Measurements from ENCODE around the gene CLDN20.

DNA sequence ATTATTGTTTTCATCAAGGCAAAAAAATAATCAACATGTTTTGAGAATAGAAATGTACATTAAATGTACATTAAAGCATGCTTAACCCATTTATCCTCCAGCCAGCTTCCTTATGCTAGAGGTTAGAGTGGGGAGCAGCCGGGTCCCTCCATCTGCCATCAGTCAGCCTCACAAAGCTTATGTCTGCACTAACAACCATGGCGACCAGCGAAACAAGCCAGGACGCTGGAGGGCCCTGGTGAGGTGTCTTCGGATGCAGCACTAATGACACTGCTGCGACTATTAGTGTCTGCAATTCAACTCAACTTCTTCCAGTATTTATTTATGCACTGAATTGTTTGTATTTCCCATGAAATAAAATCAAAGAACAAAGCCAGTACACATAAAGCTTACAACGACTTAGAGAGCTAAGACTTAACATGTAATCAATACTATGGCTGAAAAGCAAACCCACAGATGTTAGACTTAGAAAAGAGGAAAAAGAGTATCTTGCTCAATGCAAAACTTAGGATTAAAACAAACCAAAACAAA lies 6.8 kb downstream of the CLDN20 start:
- TF ChIP-seq POLR2A (IDR thresholded peaks at IDR 0.05; ENCODE audit: low read depth, low read length) (no peak), POLR2AphosphoS5 (IDR thresholded peaks at IDR 0.05; ENCODE audit: insufficient read depth, low read depth, low read length) (no peak), GATA2 (IDR thresholded peaks at IDR 0.05; ENCODE audit: insufficient read depth, insufficient read length, low read depth, low read length) (no peak), EZH2 (IDR thresholded peaks at IDR 0.05; ENCODE audit: borderline replicate concordance, low read depth, low read length, severe bottlenecking) (no peak)
- TF ChIP-seq, protein P1, sequence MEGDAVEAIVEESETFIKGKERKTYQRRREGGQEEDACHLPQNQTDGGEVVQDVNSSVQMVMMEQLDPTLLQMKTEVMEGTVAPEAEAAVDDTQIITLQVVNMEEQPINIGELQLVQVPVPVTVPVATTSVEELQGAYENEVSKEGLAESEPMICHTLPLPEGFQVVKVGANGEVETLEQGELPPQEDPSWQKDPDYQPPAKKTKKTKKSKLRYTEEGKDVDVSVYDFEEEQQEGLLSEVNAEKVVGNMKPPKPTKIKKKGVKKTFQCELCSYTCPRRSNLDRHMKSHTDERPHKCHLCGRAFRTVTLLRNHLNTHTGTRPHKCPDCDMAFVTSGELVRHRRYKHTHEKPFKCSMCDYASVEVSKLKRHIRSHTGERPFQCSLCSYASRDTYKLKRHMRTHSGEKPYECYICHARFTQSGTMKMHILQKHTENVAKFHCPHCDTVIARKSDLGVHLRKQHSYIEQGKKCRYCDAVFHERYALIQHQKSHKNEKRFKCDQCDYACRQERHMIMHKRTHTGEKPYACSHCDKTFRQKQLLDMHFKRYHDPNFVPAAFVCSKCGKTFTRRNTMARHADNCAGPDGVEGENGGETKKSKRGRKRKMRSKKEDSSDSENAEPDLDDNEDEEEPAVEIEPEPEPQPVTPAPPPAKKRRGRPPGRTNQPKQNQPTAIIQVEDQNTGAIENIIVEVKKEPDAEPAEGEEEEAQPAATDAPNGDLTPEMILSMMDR (IDR thresholded peaks at IDR 0.05; ENCODE audit: extremely low read depth in 1 of 2, insufficient read depth in 1 of 2, low read depth in 1 of 2, low read length in 2 of 2): no peak

Data from endothelial cell of umbilical vein (primary cell).